Breast epithelium (tissue), 3 donors: ENCODE data around the gene BZW2.

Source experiments
- POLR2A ChIP-seq: fragments of 450-650 bp; IDR thresholded peaks from one replicate; pipeline ENCODE4 v1.6.1; 2016; ENCODE audit warnings: antibody characterized with exemption, mild to moderate bottlenecking, moderate library complexity
- TF ChIP-seq, protein P1 (sequence below), 3 donors: fragments of 450-650 bp; IDR thresholded peaks; one replicate each; pipeline ENCODE4 v1.5.1; 2016 to 2017; ENCODE audit warnings: antibody characterized with exemption in 3 of 3, mild to moderate bottlenecking in 3 of 3, moderate library complexity in 3 of 3

DNA sequence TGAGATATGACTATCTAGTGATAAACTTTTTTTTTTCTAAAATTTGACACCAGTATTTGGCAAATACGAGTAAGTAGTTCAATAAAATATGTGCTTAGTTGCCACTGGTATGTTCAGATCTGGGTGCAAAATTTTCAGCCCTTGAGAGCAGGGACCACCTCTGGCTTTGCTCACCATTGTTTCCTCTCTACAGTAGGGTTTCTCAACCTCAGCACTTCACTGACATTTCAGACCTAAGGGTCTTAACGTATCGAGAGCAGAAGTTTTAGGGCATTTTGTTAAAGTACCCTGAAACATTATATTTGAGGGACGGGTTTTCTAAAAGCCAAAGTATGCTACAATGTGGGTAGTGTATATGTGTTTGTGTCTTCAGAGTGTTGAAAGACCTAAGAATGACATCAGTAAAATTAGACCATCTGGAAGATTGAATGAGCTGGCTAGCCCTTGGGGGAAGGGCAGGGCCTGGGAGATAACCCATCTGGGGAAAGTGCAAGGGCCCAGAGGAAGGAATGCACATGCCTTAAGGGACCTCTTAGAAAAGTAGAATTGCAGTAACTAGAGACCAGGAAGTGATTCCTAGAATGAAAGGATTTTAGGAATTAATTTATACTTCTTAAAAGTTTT is 11.8 kb downstream of the BZW2 start:
- TF ChIP-seq POLR2A, result no peak
- TF ChIP-seq, protein P1, sequence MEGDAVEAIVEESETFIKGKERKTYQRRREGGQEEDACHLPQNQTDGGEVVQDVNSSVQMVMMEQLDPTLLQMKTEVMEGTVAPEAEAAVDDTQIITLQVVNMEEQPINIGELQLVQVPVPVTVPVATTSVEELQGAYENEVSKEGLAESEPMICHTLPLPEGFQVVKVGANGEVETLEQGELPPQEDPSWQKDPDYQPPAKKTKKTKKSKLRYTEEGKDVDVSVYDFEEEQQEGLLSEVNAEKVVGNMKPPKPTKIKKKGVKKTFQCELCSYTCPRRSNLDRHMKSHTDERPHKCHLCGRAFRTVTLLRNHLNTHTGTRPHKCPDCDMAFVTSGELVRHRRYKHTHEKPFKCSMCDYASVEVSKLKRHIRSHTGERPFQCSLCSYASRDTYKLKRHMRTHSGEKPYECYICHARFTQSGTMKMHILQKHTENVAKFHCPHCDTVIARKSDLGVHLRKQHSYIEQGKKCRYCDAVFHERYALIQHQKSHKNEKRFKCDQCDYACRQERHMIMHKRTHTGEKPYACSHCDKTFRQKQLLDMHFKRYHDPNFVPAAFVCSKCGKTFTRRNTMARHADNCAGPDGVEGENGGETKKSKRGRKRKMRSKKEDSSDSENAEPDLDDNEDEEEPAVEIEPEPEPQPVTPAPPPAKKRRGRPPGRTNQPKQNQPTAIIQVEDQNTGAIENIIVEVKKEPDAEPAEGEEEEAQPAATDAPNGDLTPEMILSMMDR (IDR thresholded peaks at IDR 0.05), result no peak
